ENCODE measurements around the gene EMILIN2. TPM values are rescaled to one million over a fixed set of nuclear protein-coding genes. Genes with fewer than 3 reads are reported as not detected.

Gene EMILIN2
- total and polyA plus RNA-seq, 9 of the 15 experiments (the other 6 are each of a cell fraction or from before 2014, with no cell fraction given) = 0.01 to 0.40 (median 0.19) TPM

- TF ChIP-seq CBX2 (IDR thresholded peaks at IDR 0.05; ENCODE audit: insufficient read depth, low read length, poor library complexity, severe bottlenecking) (peak; percentile 94), FOXJ2 (tag; IDR thresholded peaks at IDR 0.05) (no peak), ZNF583 (CRISPR knock-in tag; IDR thresholded peaks at IDR 0.05) (no peak), DPF2 (IDR thresholded peaks at IDR 0.05) (peak; percentile 50; the same call in 1 of the 2 replicates), ATF1 (CRISPR knock-in tag; IDR thresholded peaks at IDR 0.05) (no peak), ATF1 (tag; IDR thresholded peaks at IDR 0.05) (no peak), ZFP1 (CRISPR knock-in tag; IDR thresholded peaks at IDR 0.05) (peak; percentile 57), PRDM10 (IDR thresholded peaks at IDR 0.05; ENCODE audit: partially characterized antibody) (peak; percentile 66), GTF2A2 (tag; IDR thresholded peaks at IDR 0.05) (no peak), XRCC4 (IDR thresholded peaks at IDR 0.05; ENCODE audit: extremely low read depth, insufficient read depth, insufficient read length) (no peak), TSHZ1 (CRISPR knock-in tag; IDR thresholded peaks at IDR 0.05) (no peak), MAFK (IDR thresholded peaks at IDR 0.05; ENCODE audit: low read length) (no peak)
- TF ChIP-seq, protein P1, sequence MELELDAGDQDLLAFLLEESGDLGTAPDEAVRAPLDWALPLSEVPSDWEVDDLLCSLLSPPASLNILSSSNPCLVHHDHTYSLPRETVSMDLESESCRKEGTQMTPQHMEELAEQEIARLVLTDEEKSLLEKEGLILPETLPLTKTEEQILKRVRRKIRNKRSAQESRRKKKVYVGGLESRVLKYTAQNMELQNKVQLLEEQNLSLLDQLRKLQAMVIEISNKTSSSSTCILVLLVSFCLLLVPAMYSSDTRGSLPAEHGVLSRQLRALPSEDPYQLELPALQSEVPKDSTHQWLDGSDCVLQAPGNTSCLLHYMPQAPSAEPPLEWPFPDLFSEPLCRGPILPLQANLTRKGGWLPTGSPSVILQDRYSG (tag; conservative IDR thresholded peaks at IDR 0.05; ENCODE audit: low read depth) = no peak
Measured at GRCh38 chr18:2848247-2849246, 1.7 kb downstream of the EMILIN2 start (continued).
